Upper lobe of left lung (tissue), 6 donors: ENCODE measurements around the gene FOXB1. TPM values are rescaled to one million over a fixed set of nuclear protein-coding genes. Genes with fewer than 3 reads are reported as not detected.

ENCODE experiments used
- ATAC-seq, 2 donors: fragments of 200-7000 bp; cut with Tn5 transposase; one replicate each; pipeline ENCODE4 v1.9.1; 2022; ENCODE audit warnings: mild to moderate bottlenecking in 2 of 2, moderate library complexity in 2 of 2; ENCODE audit not compliant: low FRiP score in 2 of 2
- DNase-seq, 2 donors: peaks; one replicate each; pipeline ENCODE4 v3.0.0-alpha.2; 2019 to 2020
- H3K27ac ChIP-seq, 4 donors: fragments of 200-600 bp; sonication (generic); one replicate each; pipeline ENCODE4 v1.5.1; 2016 to 2019
- H3K27me3 ChIP-seq, 4 donors: fragments of 200-600 bp; sonication (generic); one replicate each; pipeline ENCODE4 v1.5.1; 2017 to 2019
- H3K36me3 ChIP-seq, 4 donors: fragments of 200-600 bp; sonication (generic); one replicate each; pipeline ENCODE4 v1.5.1; 2016 to 2019
- H3K4me1 ChIP-seq, 4 donors: fragments of 200-600 bp; sonication (generic); one replicate each; pipeline ENCODE4 v1.5.1; 2018 to 2019
- H3K4me3 ChIP-seq, 4 donors: fragments of 200-600 bp; sonication (generic); one replicate each; pipeline ENCODE4 v1.5.1; 2017 to 2019; ENCODE audit warnings: mild to moderate bottlenecking in 2 of 4, moderate library complexity in 1 of 4
- H3K9me3 ChIP-seq, 4 donors: fragments of 200-600 bp; sonication (generic); one replicate each; pipeline ENCODE4 v1.5.1; 2018 to 2019
- EP300 ChIP-seq, 4 donors: sonication (generic); formaldehyde crosslinking; IDR thresholded peaks; one replicate each; pipeline ENCODE4 v1.5.1; 2017; ENCODE audit warnings: antibody characterized with exemption in 4 of 4, control low read depth in 2 of 4
- POLR2A ChIP-seq, 4 donors: fragments of 450-650 bp; IDR thresholded peaks; one replicate each; pipeline ENCODE4 v1.5.1; 2016 to 2017; ENCODE audit warnings: antibody characterized with exemption in 4 of 4, mild to moderate bottlenecking in 2 of 4
- POLR2AphosphoS5 ChIP-seq, 2 donors: sonication (generic); formaldehyde crosslinking; IDR thresholded peaks; one replicate each; pipeline ENCODE4 v1.5.1; 2017; ENCODE audit warnings: antibody characterized with exemption in 2 of 2
- WGBS, 2 donors: methylation state at CpG; one replicate each; pipeline ENCODE4 v1.1.5; 2017 to 2018; 5-methylcytosine and 5-hydroxymethylcytosine counted together
- total RNA-seq, 6 donors: library from RNA; depleted of rRNA in 4 of 6; stranded (reverse); fragments of >200 nt in 4 of 6; gene quantifications; one replicate each; pipeline versions ENCODE4 v1.1.0 to v1.2.1, GENCODE V29; 2016 to 2021
- TF ChIP-seq, protein P1 (sequence below), 6 experiments: fragments of 450-650 bp in 4 of 6; fragments of 200-600 bp in 2 of 6; sonication (generic) in 2 of 6; IDR thresholded peaks; one replicate each; pipeline ENCODE4 v1.5.1; 2016 to 2019; ENCODE audit warnings: antibody characterized with exemption in 6 of 6
- donor health status: DM: no; HTN: no; CAD: no; lungs with moderate emphysema.
- donor health status: DM: no; HTN: yes; CAD: no; lungs with severe emphysema.

The FOXB1 gene
- total RNA-seq, 6 donors from 2014 or later: not detected

DNA sequence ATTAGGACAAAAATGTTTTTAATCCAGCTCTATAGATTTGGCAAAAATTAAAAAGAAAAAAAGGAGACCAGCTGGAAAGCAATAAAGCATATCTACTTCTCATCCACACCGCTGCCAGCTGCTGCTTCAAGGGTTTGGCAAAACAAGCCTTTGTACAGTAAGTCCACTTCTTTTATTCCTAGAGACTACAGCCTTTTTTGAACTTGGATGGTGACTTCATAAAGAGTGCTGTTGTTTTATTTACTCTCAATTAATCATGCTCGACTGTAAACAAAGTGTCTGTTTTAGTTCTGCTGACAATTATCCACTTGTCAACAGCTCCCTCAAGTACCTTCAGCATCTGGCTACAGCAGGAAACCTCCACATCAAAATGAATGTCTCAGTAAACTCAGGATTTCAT is 12.3 kb upstream of the FOXB1 start:
- ATAC-seq (no peak), DNase-seq (no peak)
- H3K4me3 ChIP-seq: no peak overlapping the region
- no peaks in the 10 kb centered on the region for H3K9me3 ChIP-seq
- H3K27me3 ChIP-seq: peaks cover 0 to 43% (median 19%) of the 10 kb centered on the region in 4 donors
- TF ChIP-seq, protein P1, sequence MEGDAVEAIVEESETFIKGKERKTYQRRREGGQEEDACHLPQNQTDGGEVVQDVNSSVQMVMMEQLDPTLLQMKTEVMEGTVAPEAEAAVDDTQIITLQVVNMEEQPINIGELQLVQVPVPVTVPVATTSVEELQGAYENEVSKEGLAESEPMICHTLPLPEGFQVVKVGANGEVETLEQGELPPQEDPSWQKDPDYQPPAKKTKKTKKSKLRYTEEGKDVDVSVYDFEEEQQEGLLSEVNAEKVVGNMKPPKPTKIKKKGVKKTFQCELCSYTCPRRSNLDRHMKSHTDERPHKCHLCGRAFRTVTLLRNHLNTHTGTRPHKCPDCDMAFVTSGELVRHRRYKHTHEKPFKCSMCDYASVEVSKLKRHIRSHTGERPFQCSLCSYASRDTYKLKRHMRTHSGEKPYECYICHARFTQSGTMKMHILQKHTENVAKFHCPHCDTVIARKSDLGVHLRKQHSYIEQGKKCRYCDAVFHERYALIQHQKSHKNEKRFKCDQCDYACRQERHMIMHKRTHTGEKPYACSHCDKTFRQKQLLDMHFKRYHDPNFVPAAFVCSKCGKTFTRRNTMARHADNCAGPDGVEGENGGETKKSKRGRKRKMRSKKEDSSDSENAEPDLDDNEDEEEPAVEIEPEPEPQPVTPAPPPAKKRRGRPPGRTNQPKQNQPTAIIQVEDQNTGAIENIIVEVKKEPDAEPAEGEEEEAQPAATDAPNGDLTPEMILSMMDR (IDR thresholded peaks at IDR 0.05): no peak
- TF ChIP-seq EP300 (IDR thresholded peaks at IDR 0.05) (no peak), POLR2A (IDR thresholded peaks at IDR 0.05) (no peak), POLR2AphosphoS5 (IDR thresholded peaks at IDR 0.05) (no peak)
- 49 to 53% methylated on average over 2 of the region's 2 CpGs for WGBS, 2 donors
- H3K36me3 ChIP-seq: no peaks in the 10 kb centered on the region
- H3K4me1 ChIP-seq: peaks cover 0 to 14% (median 4%) of the 10 kb centered on the region in 4 donors
- H3K27ac ChIP-seq: no peak overlapping the region

DNA sequence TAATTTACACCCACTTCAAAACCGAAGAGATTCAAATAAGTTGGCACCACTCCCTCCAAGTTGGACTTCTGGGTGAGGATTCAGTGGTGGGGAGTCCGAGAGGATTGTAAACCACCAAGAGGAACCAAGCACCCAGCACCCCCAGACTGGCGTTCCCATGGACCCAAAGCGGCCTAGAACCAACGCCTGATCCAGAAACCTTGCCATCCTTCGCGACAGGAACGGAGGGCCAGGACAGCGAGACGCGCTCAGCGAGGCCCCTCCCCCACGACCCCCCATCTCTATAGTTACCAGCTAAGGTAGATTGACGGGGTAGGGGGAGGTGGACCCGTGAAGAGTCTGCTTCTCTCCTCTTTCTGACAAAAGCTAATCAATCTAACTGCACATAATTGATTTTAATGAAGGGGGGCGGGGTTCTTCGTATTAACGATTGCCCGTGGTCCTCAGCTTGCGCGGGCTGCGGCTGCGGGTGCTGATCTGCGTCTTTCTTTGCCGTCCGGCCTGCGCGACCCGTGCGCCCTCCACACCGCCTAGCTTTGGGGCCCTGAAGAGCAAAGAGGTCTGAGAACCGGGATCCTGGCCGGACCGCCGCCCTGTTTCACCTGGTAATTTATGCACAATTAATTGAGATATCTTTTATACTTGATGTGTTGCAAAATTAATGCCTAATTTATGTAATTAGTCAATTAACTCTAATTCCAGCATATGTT is 10.9 kb upstream of the FOXB1 start:
- DNase-seq: peak in 1 of 2 donors; percentile 74
- H3K4me3 ChIP-seq: no peak overlapping the region
- no peak overlapping the region for H3K27ac ChIP-seq
- WGBS, 2 donors: 65 to 68% methylated on average over 28 to 35 of the region's 35 CpGs
- peaks cover 4 to 21% (median 9%) of the 10 kb centered on the region in 4 donors for H3K4me1 ChIP-seq
- TF ChIP-seq POLR2A (IDR thresholded peaks at IDR 0.05): no peak
- TF ChIP-seq POLR2AphosphoS5 (IDR thresholded peaks at IDR 0.05): no peak
- TF ChIP-seq EP300 (IDR thresholded peaks at IDR 0.05): no peak
- TF ChIP-seq, protein P1 (IDR thresholded peaks at IDR 0.05): no peak
- H3K9me3 ChIP-seq: no peaks in the 10 kb centered on the region
- H3K36me3 ChIP-seq: no peaks in the 10 kb centered on the region
- no peak for ATAC-seq
- H3K27me3 ChIP-seq: peaks cover 0 to 56% (median 27%) of the 10 kb centered on the region in 4 donors

DNA sequence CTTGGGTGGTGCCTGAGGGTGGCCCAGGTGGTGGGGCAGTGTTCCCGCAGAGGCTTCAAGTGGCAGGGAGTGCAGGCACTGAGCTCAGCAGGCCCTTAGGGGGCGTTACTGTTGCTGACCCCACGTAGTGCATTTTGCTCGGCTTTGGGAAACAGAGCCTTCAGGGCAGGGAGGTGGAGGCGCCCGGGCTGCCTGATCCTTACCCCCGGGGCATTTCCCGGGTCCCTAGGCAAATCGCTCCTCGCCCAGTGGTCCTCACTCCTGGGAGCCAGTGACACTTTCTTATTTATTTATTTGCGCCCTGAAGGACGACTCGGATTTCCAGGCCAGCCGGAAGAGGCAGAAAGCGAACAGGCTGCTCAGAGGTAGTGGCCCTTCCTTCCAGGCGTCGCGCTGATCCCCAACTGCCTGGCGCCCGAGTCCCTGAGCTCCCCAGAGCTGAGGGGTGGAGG is 10.1 kb upstream of the FOXB1 start:
- Histone ChIP-seq H3K4me1 (peaks cover 4 to 21% (median 9%) of the 10 kb centered on the region in 4 donors), H3K27me3 (peaks cover 0 to 63% (median 30%) of the 10 kb centered on the region in 4 donors), H3K36me3 (no peaks in the 10 kb centered on the region), H3K9me3 (no peaks in the 10 kb centered on the region), H3K4me3 (no peak overlapping the region), H3K27ac (no peak overlapping the region)
- TF ChIP-seq POLR2A (IDR thresholded peaks at IDR 0.05) (no peak), EP300 (IDR thresholded peaks at IDR 0.05) (no peak), POLR2AphosphoS5 (IDR thresholded peaks at IDR 0.05) (no peak)
- TF ChIP-seq, protein P1 (IDR thresholded peaks at IDR 0.05): no peak
- 4 to 6% methylated on average over 9 to 20 of the region's 20 CpGs for WGBS, 2 donors
- no peak for ATAC-seq
- DNase-seq: peak in 1 of 2 donors; percentile 54

DNA sequence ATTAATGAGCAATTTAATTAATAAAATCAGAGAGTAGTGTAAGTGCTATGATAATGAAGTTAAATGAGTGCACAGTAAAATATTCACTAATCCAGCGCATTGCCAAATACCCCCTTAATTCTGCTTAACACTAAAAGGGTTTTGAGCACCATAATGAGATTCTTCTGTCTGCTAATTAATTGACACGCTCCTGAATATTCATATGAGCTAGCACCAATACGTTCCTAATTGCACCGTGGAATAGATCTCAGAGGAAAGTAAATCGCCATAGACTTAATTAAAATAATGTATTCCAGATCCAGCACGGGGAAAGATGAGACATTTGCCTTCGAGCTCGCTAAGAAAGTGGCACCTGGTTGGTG is 9.6 kb upstream of the FOXB1 start:
- Histone ChIP-seq H3K36me3 (no peaks in the 10 kb centered on the region), H3K27me3 (peaks cover 0 to 69% (median 31%) of the 10 kb centered on the region in 4 donors), H3K27ac (no peak overlapping the region), H3K4me3 (no peak overlapping the region), H3K4me1 (peaks cover 4 to 21% (median 9%) of the 10 kb centered on the region in 4 donors), H3K9me3 (no peaks in the 10 kb centered on the region)
- ATAC-seq: no peak
- TF ChIP-seq POLR2A (IDR thresholded peaks at IDR 0.05) (no peak), POLR2AphosphoS5 (IDR thresholded peaks at IDR 0.05) (no peak), EP300 (IDR thresholded peaks at IDR 0.05) (no peak)
- TF ChIP-seq, protein P1 (IDR thresholded peaks at IDR 0.05): no peak
- no peak for DNase-seq
- WGBS, 2 donors: 6 to 10% methylated on average over 8 of the region's 8 CpGs
